ENCODE data around the gene STX8. TPM values are rescaled to one million over a fixed set of nuclear protein-coding genes. Genes with fewer than 3 reads are reported as not detected.
"Not testable (repeated sequence)": the region's sequence is repeated elsewhere in the genome, so short reads cannot be mapped to it uniquely, and the experiment has no call there.

The STX8 gene, protein sequence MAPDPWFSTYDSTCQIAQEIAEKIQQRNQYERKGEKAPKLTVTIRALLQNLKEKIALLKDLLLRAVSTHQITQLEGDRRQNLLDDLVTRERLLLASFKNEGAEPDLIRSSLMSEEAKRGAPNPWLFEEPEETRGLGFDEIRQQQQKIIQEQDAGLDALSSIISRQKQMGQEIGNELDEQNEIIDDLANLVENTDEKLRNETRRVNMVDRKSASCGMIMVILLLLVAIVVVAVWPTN
- 57.8 TPM for total RNA-seq
- long read RNA-seq, transcript STX8-201 (8 exons, 1,246 nt) = major isoform, 29 of 54 reads
- long read RNA-seq, partial matches to known transcripts = 6 of 54 reads
- long read RNA-seq, other reads (novel, unspliced or antisense) = 19 of 54 reads

- Histone ChIP-seq H3K27me3 (ENCODE audit: low read depth) (no peaks in the 10 kb centered on the region), H3K4me3 (peak within 1 kb of the TSS; percentile 81), H3K36me3 (peaks cover 3% of the 10 kb centered on the region), H3K9me3 (no peaks in the 10 kb centered on the region), H3K27ac (peak within 1 kb of the TSS; percentile 64), H3K4me1 (peaks cover 38% of the 10 kb centered on the region)
- intact Hi-C loops (cut with DNase I) = no loop called here
- peak; percentile 16 for TF ChIP-seq CTCF (IDR thresholded peaks at IDR 0.05)
- ATAC-seq = peak; percentile 96
- DNase-seq = peak; percentile 97
Measured at GRCh38 chr17:9575381-9576101, at the start of gene STX8. Gene STX8, minus strand, starts transcription at chr17:9575820. Its CDS starts 12 bp downstream, at chr17:9575808.

DNA sequence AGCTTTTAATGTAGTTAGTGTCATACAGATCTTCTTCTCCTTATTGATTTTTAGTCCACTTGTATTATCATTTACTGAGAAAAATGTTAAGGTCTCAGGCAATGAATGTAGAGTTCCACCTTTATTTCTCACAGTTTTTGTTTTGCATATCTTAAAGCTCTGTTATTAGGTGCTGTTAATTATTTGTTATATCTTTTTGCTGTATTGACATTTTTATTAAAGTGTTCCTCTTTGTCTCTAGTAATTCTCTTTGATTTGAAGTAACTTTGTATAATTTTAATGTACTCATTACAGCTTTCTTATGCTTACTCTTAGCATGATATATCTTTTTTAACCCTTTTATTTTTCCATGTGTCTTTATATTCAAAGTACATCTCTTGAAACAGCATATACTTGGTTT is 47.3 kb upstream of the STX8 start:
- Histone ChIP-seq H3K27ac (no peak overlapping the region), H3K9me3 (peaks cover 16% of the 10 kb centered on the region), H3K27me3 (ENCODE audit: low read depth) (no peaks in the 10 kb centered on the region), H3K36me3 (no peaks in the 10 kb centered on the region), H3K4me3 (no peak overlapping the region), H3K4me1 (no peaks in the 10 kb centered on the region)
- intact Hi-C loops (cut with DNase I) = no loop called here
- ATAC-seq (no peak), DNase-seq (no peak)
- no peak for TF ChIP-seq CTCF (IDR thresholded peaks at IDR 0.05)

DNA sequence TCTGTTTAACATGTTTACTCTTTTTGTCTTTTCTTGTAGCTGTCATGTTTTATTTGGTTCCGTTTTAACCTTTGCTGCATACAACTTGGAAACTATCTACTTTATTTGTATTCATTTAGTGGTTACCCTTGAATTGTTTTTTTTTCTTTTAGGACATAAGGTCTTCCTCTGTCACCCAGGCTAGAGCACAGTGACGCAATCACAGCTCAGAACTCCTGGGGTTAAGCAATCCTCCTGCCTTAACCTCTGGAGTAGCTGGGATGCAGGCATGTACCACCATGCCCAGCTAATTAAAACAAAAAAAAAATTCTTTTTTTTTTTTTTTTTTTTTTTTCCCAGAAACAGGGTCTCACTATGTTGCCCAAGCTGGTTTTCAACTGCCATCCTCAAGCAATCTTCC is 39.9 kb upstream of the STX8 start:
- no peak for ATAC-seq
- H3K9me3 ChIP-seq = no peaks in the 10 kb centered on the region
- no peaks in the 10 kb centered on the region for H3K36me3 ChIP-seq
- H3K27ac ChIP-seq = no peak overlapping the region
- intact Hi-C loops (cut with DNase I) = no loop called here
- H3K27me3 ChIP-seq (ENCODE audit: low read depth) = no peaks in the 10 kb centered on the region
- DNase-seq = no peak
- TF ChIP-seq CTCF (IDR thresholded peaks at IDR 0.05) = no peak
- H3K4me1 ChIP-seq = no peaks in the 10 kb centered on the region
- no peak overlapping the region for H3K4me3 ChIP-seq

DNA sequence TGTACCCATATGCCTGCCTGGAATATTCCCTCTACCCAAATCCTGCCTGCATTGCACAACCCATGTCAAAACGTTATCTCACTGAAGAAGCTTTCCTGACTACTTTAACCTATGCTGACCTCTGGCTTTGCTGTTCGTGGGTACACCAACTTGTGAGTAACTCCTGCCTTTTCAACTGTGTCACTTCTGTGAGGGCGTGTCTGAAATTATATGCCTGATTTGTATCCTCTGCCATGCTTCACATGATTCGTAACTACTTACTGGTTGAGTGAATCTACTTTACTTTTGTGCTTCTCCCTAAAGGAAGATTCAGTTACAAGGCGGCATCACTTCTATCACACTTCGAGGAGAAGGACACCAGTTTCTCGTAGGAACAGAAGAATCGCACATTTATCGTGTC is 36.4 kb upstream of the STX8 start:
- H3K4me1 ChIP-seq = no peaks in the 10 kb centered on the region
- H3K27me3 ChIP-seq (ENCODE audit: low read depth) = no peaks in the 10 kb centered on the region
- DNase-seq = no peak
- H3K27ac ChIP-seq = no peak overlapping the region
- H3K4me3 ChIP-seq = no peak overlapping the region
- H3K36me3 ChIP-seq = no peaks in the 10 kb centered on the region
- H3K9me3 ChIP-seq = no peaks in the 10 kb centered on the region
- no peak for ATAC-seq
- intact Hi-C loops (cut with DNase I) = no loop called here
- no peak for TF ChIP-seq CTCF (IDR thresholded peaks at IDR 0.05)

DNA sequence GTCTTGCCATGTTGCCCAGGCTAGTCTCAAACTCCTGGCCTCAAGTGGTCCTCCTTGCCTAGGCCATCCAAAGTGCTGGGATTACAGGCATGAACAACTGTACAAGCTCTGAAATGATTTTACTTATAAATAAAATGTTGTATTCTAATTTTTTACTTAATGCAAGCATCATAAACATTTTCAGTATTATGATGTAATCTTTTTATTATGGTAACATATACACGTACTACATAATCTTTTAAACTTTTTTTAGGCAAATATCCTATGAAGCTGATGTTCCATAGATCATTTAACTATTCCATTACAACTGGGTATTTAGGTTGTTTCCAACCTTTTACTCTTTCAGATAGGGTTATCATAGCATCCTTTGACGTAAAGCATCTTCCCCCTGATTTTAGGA is 35.9 kb upstream of the STX8 start:
- ATAC-seq = no peak
- DNase-seq = no peak
- H3K4me3 ChIP-seq = no peak overlapping the region
- H3K9me3 ChIP-seq = no peaks in the 10 kb centered on the region
- no peaks in the 10 kb centered on the region for H3K4me1 ChIP-seq
- H3K27me3 ChIP-seq (ENCODE audit: low read depth) = no peaks in the 10 kb centered on the region
- TF ChIP-seq CTCF (IDR thresholded peaks at IDR 0.05) = no peak
- intact Hi-C loops (cut with DNase I) = no loop called here
- no peaks in the 10 kb centered on the region for H3K36me3 ChIP-seq
- no peak overlapping the region for H3K27ac ChIP-seq

GRCh38 chr17:9607058-9607457 is 31.4 kb upstream of the STX8 start:
- ATAC-seq = not testable (repeated sequence)

More at GRCh38 chr17:9607058-9607457, 31.4 kb upstream of the STX8 start:
- H3K4me1 ChIP-seq; H3K9me3 ChIP-seq; H3K27me3 ChIP-seq (ENCODE audit: low read depth); intact Hi-C loops (cut with DNase I); H3K27ac ChIP-seq; DNase-seq; H3K36me3 ChIP-seq; H3K4me3 ChIP-seq: not testable (repeated sequence)

All from lower lobe of right lung (tissue), 2 donors.